MCF 10A (cell line): Measurements from ENCODE around the gene CYP4F12. TPM values are rescaled to one million over a fixed set of nuclear protein-coding genes. Genes with fewer than 3 reads are reported as not detected.

Source experiments
- BruUV-seq: library from RNA; stranded (reverse); fragments of 400-500 nt; replicated peaks from 2 replicates; lab custom pipeline; 2021; lab: Mats Ljungman, UMichigan
- CTCF ChIA-PET: fragments of 300-600 bp; sonication (Branson Sonifier 250); formaldehyde crosslinking; extraction: SDS; loops from one replicate; lab custom pipeline; 2021; ENCODE audit warnings: antibody characterized with exemption, inconsistent platforms; lab: Yijun Ruan, JAX
- POLR2A ChIA-PET: fragments of 300-600, 350-650 bp; sonication (Branson Sonifier 250); formaldehyde crosslinking; extraction: SDS; loops from one replicate; lab custom pipeline; 2020; ENCODE audit warnings: antibody characterized with exemption, inconsistent platforms; lab: Yijun Ruan, JAX
- DNase-seq: peaks from one replicate; pipeline ENCODE4 v3.0.0-alpha.2; 2018; ENCODE audit not compliant: unreplicated experiment
- H3K27ac Mint-ChIP-seq: one replicate; pipeline ENCODE4 v1.8.0; 2022; ENCODE audit warnings: mild to moderate bottlenecking, low read depth, mixed read lengths; ENCODE audit not compliant: unreplicated experiment
- H3K27me3 Mint-ChIP-seq: one replicate; pipeline ENCODE4 v1.8.0; 2022; ENCODE audit warnings: mixed read lengths; ENCODE audit not compliant: insufficient read depth, unreplicated experiment
- H3K36me3 Mint-ChIP-seq: one replicate; pipeline ENCODE4 v1.8.0; 2022; ENCODE audit warnings: mild to moderate bottlenecking, moderate library complexity, mixed read lengths; ENCODE audit not compliant: insufficient read depth, unreplicated experiment
- H3K4me1 Mint-ChIP-seq: one replicate; pipeline ENCODE4 v1.8.0; 2022; ENCODE audit warnings: mixed read lengths; ENCODE audit not compliant: insufficient read depth, unreplicated experiment
- H3K4me3 Mint-ChIP-seq: one replicate; pipeline ENCODE4 v1.8.0; 2022; ENCODE audit warnings: mild to moderate bottlenecking, moderate library complexity, mixed read lengths; ENCODE audit not compliant: unreplicated experiment
- H3K9me3 Mint-ChIP-seq: one replicate; pipeline ENCODE4 v1.8.0; 2022; ENCODE audit warnings: mixed read lengths; ENCODE audit not compliant: unreplicated experiment
- CTCF ChIP-seq: fragments of 200-600 bp; IDR thresholded peaks from one replicate; pipeline ENCODE4 v1.8.0; 2022; ENCODE audit warnings: antibody characterized with exemption, mild to moderate bottlenecking; ENCODE audit not compliant: unreplicated experiment
- intact Hi-C: fragments of 100-400 bp; cut with micrococcal nuclease; formaldehyde crosslinking; loops from 2 replicates; pipeline ENCODE4 v1.14.1; 2022
- total RNA-seq: library from RNA; stranded (reverse); gene quantifications from 2 replicates; pipeline ENCODE4 v1.2.3, GENCODE V29; 2022

CYP4F12 gene
- total RNA-seq, 1 experiment from 2014 or later, result 0.56 TPM

GRCh38 chr19:15651791-15652190, 21.1 kb upstream of the CYP4F12 start:
- no peaks in the 10 kb centered on the region for H3K36me3 Mint-ChIP-seq
- H3K9me3 Mint-ChIP-seq, result peaks cover 50% of the 10 kb centered on the region
- DNase-seq, result no peak
- CTCF ChIA-PET, result no interaction called here
- no peaks in the 10 kb centered on the region for H3K4me1 Mint-ChIP-seq
- intact Hi-C loops, result no loop called here
- H3K4me3 Mint-ChIP-seq, result no peak overlapping the region
- H3K27ac Mint-ChIP-seq, result no peak overlapping the region
- POLR2A ChIA-PET, result no interaction called here
- BruUV-seq, result no TSS peak
- TF ChIP-seq CTCF, result no peak
- peaks cover 14% of the 10 kb centered on the region for H3K27me3 Mint-ChIP-seq

GRCh38 chr19:15652559-15653278, 20.2 kb upstream of the CYP4F12 start:
- no TSS peak for BruUV-seq
- no peak for TF ChIP-seq CTCF
- Mint-ChIP-seq H3K9me3 (peaks cover 52% of the 10 kb centered on the region), H3K27me3 (peaks cover 14% of the 10 kb centered on the region), H3K36me3 (no peaks in the 10 kb centered on the region), H3K4me1 (no peaks in the 10 kb centered on the region), H3K4me3 (no peak overlapping the region), H3K27ac (no peak overlapping the region)
- intact Hi-C loops, result no loop called here
- POLR2A ChIA-PET, result no interaction called here
- no peak for DNase-seq
- CTCF ChIA-PET, result no interaction called here

GRCh38 chr19:15656467-15656866, 16.4 kb upstream of the CYP4F12 start:
- intact Hi-C loops, result no loop called here
- Mint-ChIP-seq H3K4me3 (no peak overlapping the region), H3K4me1 (no peaks in the 10 kb centered on the region), H3K27me3 (peaks cover 14% of the 10 kb centered on the region), H3K9me3 (peaks cover 30% of the 10 kb centered on the region), H3K27ac (no peak overlapping the region), H3K36me3 (no peaks in the 10 kb centered on the region)
- no peak for DNase-seq
- CTCF ChIA-PET, result no interaction called here
- POLR2A ChIA-PET, result interaction anchor here (0.7 to 1.1 kb wide), 2 partner anchors 9 to 108 kb away, joined by 3 to 4 read pairs; no protein-coding TSS in a partner anchor
- BruUV-seq, result no TSS peak
- TF ChIP-seq CTCF, result no peak

- Mint-ChIP-seq H3K9me3 (no peaks in the 10 kb centered on the region), H3K4me1 (no peaks in the 10 kb centered on the region), H3K27ac (no peak overlapping the region), H3K4me3 (no peak overlapping the region), H3K27me3 (no peaks in the 10 kb centered on the region), H3K36me3 (no peaks in the 10 kb centered on the region)
- DNase-seq, result no peak
- CTCF ChIA-PET, result no interaction called here
- POLR2A ChIA-PET, result no interaction called here
- TF ChIP-seq CTCF, result no peak
- intact Hi-C loops, result no loop called here
- no TSS peak for BruUV-seq
Measured at GRCh38 chr19:15663247-15663646, 9.6 kb upstream of the CYP4F12 start.
